ENCODE data around the gene ARID1A.

The ARID1A gene

DNA sequence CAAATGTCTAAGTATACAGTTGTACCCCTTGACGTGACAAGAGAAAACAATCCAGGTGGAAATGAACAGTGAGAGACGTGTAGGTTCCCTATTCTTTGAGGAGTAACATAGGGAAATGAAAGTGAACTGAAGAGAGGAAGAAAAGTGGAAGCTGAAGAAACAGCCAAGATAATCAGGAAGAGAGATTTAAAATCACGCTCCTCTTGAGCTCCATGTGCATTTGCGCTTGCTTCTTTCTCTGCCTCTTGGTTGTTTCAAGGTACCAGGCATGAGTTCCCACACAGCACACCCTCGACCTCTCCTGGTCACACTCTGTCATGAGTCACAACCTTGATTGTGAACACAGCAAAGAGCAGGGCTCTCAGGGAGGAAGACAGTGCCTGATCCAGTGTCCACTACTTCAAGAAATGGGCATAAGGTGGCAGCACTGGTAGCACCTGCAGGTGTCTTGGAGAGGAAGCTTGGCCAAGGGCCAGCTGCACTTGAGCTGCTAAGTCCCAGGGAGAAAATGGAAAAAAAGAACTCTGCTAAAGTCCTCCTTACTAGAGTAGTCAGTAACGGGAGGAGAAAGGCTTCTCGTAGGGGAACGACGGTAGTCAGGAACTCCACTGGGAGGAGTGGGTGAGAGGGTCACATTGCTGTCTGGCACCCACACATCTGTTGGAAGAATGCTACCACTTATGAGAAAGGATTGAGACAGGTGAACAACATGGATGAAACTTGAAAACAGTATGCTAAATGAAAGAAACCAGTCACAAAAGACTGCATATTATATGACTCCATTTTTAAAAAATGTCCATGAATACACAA lies 18.3 kb upstream of the ARID1A start:
- TF ChIP-seq, protein P1, sequence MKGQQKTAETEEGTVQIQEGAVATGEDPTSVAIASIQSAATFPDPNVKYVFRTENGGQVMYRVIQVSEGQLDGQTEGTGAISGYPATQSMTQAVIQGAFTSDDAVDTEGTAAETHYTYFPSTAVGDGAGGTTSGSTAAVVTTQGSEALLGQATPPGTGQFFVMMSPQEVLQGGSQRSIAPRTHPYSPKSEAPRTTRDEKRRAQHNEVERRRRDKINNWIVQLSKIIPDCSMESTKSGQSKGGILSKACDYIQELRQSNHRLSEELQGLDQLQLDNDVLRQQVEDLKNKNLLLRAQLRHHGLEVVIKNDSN (IDR thresholded peaks at IDR 0.05) = no peak
- TF ChIP-seq TCF12 (IDR thresholded peaks at IDR 0.05; ENCODE audit: low read depth) = peak; percentile 34; the same call in 1 of the 2 replicates
- peak; percentile 97 for TF ChIP-seq NFIC (IDR thresholded peaks at IDR 0.05)
- peak; percentile 31; the same call in 1 of the 2 replicates for TF ChIP-seq YY1 (IDR thresholded peaks at IDR 0.05; ENCODE audit: low read depth)
- TF ChIP-seq, protein P2, sequence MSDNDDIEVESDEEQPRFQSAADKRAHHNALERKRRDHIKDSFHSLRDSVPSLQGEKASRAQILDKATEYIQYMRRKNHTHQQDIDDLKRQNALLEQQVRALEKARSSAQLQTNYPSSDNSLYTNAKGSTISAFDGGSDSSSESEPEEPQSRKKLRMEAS (IDR thresholded peaks at IDR 0.05) = peak; percentile 80
- TF ChIP-seq RAD21 (IDR thresholded peaks at IDR 0.05; ENCODE audit: low read depth) = peak; percentile 86

DNA sequence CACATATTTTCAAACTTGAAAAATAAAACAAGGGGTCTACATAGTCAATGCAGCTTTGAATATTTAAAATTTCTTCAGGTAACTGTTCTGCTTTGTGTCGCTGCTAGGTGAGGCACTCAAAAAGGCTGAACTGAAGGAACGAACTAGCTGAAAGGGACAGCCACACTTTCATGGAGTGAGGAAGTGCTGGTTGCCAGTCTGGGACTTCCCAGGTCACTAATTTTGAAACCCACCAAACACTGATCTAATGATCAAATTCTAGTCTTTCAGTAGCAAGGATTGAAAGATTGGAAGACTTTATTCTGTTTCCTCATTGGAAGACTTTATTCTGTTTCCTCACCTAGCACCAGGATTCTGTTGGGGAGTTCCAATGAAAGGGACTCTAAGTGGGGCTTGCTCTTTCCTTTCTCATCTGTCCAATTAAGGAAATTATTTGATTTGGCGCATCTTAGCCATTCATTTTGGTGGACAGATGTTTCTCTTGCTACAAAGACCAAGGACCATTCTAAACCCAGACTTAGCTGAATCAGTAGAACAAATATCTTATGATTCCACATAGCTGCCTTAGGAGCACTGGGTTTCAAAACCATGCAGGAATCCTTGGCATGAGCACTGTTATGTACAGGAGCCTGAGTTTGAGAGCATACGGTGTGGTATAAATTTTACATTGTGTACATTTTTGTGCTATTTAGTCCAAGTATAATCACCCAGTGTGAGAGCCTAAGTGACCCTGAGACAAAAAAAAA lies 10.9 kb upstream of the ARID1A start:
- TF ChIP-seq ZBTB7A (IDR thresholded peaks at IDR 0.05; ENCODE audit: low read depth) (no peak), EGR1 (IDR thresholded peaks at IDR 0.05) (no peak), TCF12 (IDR thresholded peaks at IDR 0.05; ENCODE audit: low read depth) (no peak), RAD21 (IDR thresholded peaks at IDR 0.05; ENCODE audit: low read depth) (no peak), FOXM1 (IDR thresholded peaks at IDR 0.05; ENCODE audit: borderline replicate concordance, low read depth) (no peak), YY1 (IDR thresholded peaks at IDR 0.05; ENCODE audit: low read depth) (no peak), TEAD4 (IDR thresholded peaks at IDR 0.05) (no peak), EP300 (IDR thresholded peaks at IDR 0.05; ENCODE audit: borderline replicate concordance) (no peak), CREB1 (IDR thresholded peaks at IDR 0.05; ENCODE audit: low read depth) (no peak), TAF1 (IDR thresholded peaks at IDR 0.05; ENCODE audit: low read depth) (no peak), CEBPB (IDR thresholded peaks at IDR 0.05) (no peak), NFIC (IDR thresholded peaks at IDR 0.05) (no peak)
- TF ChIP-seq, protein P3, sequence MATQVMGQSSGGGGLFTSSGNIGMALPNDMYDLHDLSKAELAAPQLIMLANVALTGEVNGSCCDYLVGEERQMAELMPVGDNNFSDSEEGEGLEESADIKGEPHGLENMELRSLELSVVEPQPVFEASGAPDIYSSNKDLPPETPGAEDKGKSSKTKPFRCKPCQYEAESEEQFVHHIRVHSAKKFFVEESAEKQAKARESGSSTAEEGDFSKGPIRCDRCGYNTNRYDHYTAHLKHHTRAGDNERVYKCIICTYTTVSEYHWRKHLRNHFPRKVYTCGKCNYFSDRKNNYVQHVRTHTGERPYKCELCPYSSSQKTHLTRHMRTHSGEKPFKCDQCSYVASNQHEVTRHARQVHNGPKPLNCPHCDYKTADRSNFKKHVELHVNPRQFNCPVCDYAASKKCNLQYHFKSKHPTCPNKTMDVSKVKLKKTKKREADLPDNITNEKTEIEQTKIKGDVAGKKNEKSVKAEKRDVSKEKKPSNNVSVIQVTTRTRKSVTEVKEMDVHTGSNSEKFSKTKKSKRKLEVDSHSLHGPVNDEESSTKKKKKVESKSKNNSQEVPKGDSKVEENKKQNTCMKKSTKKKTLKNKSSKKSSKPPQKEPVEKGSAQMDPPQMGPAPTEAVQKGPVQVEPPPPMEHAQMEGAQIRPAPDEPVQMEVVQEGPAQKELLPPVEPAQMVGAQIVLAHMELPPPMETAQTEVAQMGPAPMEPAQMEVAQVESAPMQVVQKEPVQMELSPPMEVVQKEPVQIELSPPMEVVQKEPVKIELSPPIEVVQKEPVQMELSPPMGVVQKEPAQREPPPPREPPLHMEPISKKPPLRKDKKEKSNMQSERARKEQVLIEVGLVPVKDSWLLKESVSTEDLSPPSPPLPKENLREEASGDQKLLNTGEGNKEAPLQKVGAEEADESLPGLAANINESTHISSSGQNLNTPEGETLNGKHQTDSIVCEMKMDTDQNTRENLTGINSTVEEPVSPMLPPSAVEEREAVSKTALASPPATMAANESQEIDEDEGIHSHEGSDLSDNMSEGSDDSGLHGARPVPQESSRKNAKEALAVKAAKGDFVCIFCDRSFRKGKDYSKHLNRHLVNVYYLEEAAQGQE (IDR thresholded peaks at IDR 0.05; ENCODE audit: low read depth) = no peak
- TF ChIP-seq, protein P1 (IDR thresholded peaks at IDR 0.05) = no peak
- TF ChIP-seq, protein P2 (IDR thresholded peaks at IDR 0.05) = no peak

DNA sequence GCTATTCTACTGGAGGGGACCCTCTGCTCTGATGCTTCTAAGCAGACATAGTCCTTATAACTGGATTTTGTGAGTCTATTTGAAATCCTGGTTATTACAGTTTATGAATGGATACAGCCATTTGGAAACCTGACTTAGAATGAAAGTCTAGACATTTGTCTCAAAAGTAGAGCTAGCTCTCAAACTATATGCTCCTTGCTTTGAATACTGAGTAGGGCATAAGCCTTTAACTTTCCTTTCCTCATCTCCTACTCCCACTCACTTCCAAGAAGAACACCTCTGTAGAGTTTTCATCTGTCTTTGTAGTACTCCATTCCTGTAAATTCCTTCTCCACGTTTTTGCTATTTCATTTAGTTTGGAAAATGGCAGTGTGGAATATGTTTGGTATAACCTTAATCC lies 9.0 kb upstream of the ARID1A start:
- TF ChIP-seq, protein P2 (IDR thresholded peaks at IDR 0.05) = peak; percentile 13; the same call in 1 of the 2 replicates
- TF ChIP-seq YY1 (IDR thresholded peaks at IDR 0.05; ENCODE audit: low read depth) (0 out of 2 replicates have a peak, but pooled peaks have one; percentile 11), FOXM1 (IDR thresholded peaks at IDR 0.05; ENCODE audit: borderline replicate concordance, low read depth) (no peak), TEAD4 (IDR thresholded peaks at IDR 0.05) (0 out of 2 replicates have a peak, but pooled peaks have one; percentile 9)
- TF ChIP-seq, protein P3 (IDR thresholded peaks at IDR 0.05; ENCODE audit: low read depth) = no peak

DNA sequence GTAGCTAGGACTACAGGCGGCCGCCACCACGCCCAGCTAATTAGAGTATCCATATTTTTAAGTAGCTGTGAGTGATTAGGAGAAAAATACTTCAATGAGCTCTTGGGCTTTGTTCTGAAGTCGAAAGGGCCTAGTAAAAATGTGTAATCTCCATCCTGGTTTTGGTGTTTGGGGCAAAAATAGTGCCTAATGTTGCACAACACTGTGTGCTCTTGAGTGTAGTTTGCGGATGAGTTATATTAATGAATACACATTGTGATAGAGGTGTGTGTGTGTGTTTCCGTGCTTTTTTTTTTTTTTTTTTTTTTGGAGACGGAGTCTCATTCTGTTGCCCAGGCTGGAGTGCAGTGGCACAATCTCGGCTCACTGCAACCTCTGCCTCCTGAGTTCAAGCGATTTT lies 6.3 kb upstream of the ARID1A start:
- TF ChIP-seq EGR1 (IDR thresholded peaks at IDR 0.05) = no peak
- no peak for TF ChIP-seq TCF12 (IDR thresholded peaks at IDR 0.05; ENCODE audit: low read depth)
- TF ChIP-seq, protein P1 (IDR thresholded peaks at IDR 0.05) = no peak
- no peak for TF ChIP-seq TAF1 (IDR thresholded peaks at IDR 0.05; ENCODE audit: low read depth)
- TF ChIP-seq TEAD4 (IDR thresholded peaks at IDR 0.05) = no peak
- no peak for TF ChIP-seq YY1 (IDR thresholded peaks at IDR 0.05; ENCODE audit: low read depth)
- no peak for TF ChIP-seq RAD21 (IDR thresholded peaks at IDR 0.05; ENCODE audit: low read depth)
- no peak for TF ChIP-seq EP300 (IDR thresholded peaks at IDR 0.05; ENCODE audit: borderline replicate concordance)
- TF ChIP-seq CEBPB (IDR thresholded peaks at IDR 0.05) = no peak; the same call in 1 of the 2 replicates
- TF ChIP-seq CREB1 (IDR thresholded peaks at IDR 0.05; ENCODE audit: low read depth) = no peak
- TF ChIP-seq NFIC (IDR thresholded peaks at IDR 0.05) = no peak
- TF ChIP-seq FOXM1 (IDR thresholded peaks at IDR 0.05; ENCODE audit: borderline replicate concordance, low read depth) = no peak
- TF ChIP-seq ZBTB7A (IDR thresholded peaks at IDR 0.05; ENCODE audit: low read depth) = no peak
- TF ChIP-seq, protein P3 (IDR thresholded peaks at IDR 0.05; ENCODE audit: low read depth) = no peak
- TF ChIP-seq, protein P2 (IDR thresholded peaks at IDR 0.05) = no peak

Measured in Ishikawa (cell line).